Endothelial cell of umbilical vein (primary cell): Measurements from ENCODE around the gene MACROD2. TPM values are rescaled to one million over a fixed set of nuclear protein-coding genes. Genes with fewer than 3 reads are reported as not detected.

Experiments used
- BruUV-seq: library from RNA; stranded (reverse); fragments of 400-500 nt; replicated peaks from 2 replicates; lab custom pipeline; 2021; lab: Mats Ljungman, UMichigan
- CTCF ChIA-PET: fragments of 300-600, 350-600 bp; sonication (Branson Sonifier 250); formaldehyde crosslinking; loops from one replicate; lab custom pipeline; 2021; ENCODE audit warnings: antibody characterized with exemption, inconsistent platforms; lab: Charles Lee
- POLR2A ChIA-PET: fragments of 300-600, 350-600 bp; sonication (Branson Sonifier 250); formaldehyde crosslinking; loops from one replicate; lab custom pipeline; 2021; ENCODE audit warnings: antibody characterized with exemption, inconsistent platforms; lab: Charles Lee
- DNase-seq: peaks from one replicate; pipeline ENCODE4 v3.0.0-alpha.2; 2011; ENCODE audit warnings: low read depth, low spot score
- FAIRE-seq: peaks from 2 replicates; lab custom pipeline; 2011; peaks lifted over from hg19 to GRCh38; lab: Jason Lieb, UNC
- H2AFZ ChIP-seq: 2 replicates; pipeline ENCODE4 v1.6.0; 2012; ENCODE audit warnings: low read depth, low read length, control low read depth, inconsistent platforms
- H3K27ac ChIP-seq: 2 replicates; pipeline ENCODE4 v1.5.1; 2011; ENCODE audit warnings: low read depth, mild to moderate bottlenecking, control low read depth, low read length, moderate library complexity; ENCODE audit not compliant: insufficient read depth
- H3K27me3 ChIP-seq, 2 experiments: 2 replicates each; pipeline versions ENCODE4 v1.6.0 to v1.6.1; 2011; ENCODE audit warnings: low read length in 2 of 2, mixed read lengths in 1 of 2; ENCODE audit not compliant: control insufficient read depth in 2 of 2, insufficient read depth in 2 of 2
- H3K36me3 ChIP-seq, 2 experiments: 2 replicates in 1 of 2; 3 replicates in 1 of 2; pipeline ENCODE4 v1.5.1; 2011; ENCODE audit warnings: low read length in 2 of 2, mild to moderate bottlenecking in 1 of 2, moderate library complexity in 1 of 2; ENCODE audit not compliant: control insufficient read depth in 2 of 2, insufficient read depth in 2 of 2; ENCODE audit errors: extremely low read depth in 1 of 2
- H3K4me1 ChIP-seq: 3 replicates; pipeline ENCODE4 v1.5.1; 2011; ENCODE audit warnings: mild to moderate bottlenecking, low read length; ENCODE audit not compliant: control insufficient read depth, insufficient read depth; ENCODE audit errors: extremely low read depth
- H3K4me2 ChIP-seq: 2 replicates; pipeline ENCODE4 v1.6.1; 2011; ENCODE audit warnings: low read length, control low read depth, mixed read lengths; ENCODE audit not compliant: insufficient read depth
- H3K4me3 ChIP-seq, 3 experiments: fragments of 200-600 bp in 1 of 3; sonication (generic), shearing (Covaris generic) in 1 of 3; replicated peaks in 1 of 3; 2 replicates each; pipeline ENCODE4 v1.5.1; 2011 to 2016; ENCODE audit warnings: control low read depth in 3 of 3, low read length in 3 of 3, mild to moderate bottlenecking in 2 of 3, inconsistent platforms in 1 of 3, low read depth in 1 of 3, moderate library complexity in 1 of 3; ENCODE audit not compliant: insufficient read depth in 1 of 3
- H3K79me2 ChIP-seq: 2 replicates; pipeline ENCODE4 v1.6.0; 2012; ENCODE audit warnings: low read length, inconsistent platforms; ENCODE audit not compliant: control insufficient read depth, insufficient read depth
- H3K9ac ChIP-seq: replicated peaks from 2 replicates; pipeline ENCODE3; 2011; ENCODE audit warnings: low read length, control low read depth; ENCODE audit not compliant: insufficient read depth; ENCODE audit errors: extremely low read depth
- H3K9me1 ChIP-seq: replicated peaks from 3 replicates; pipeline ENCODE4 v1.6.0; 2011; ENCODE audit warnings: mild to moderate bottlenecking, low read length; ENCODE audit not compliant: control insufficient read depth, insufficient read depth; ENCODE audit errors: extremely low read depth
- H3K9me3 ChIP-seq: replicated peaks from 2 replicates; pipeline ENCODE4 v1.5.1; 2012; ENCODE audit warnings: low read length, inconsistent platforms; ENCODE audit not compliant: control insufficient read depth, insufficient read depth
- H4K20me1 ChIP-seq: replicated peaks from 2 replicates; pipeline ENCODE3; 2011; ENCODE audit warnings: mild to moderate bottlenecking, low read length; ENCODE audit not compliant: control insufficient read depth, insufficient read depth; ENCODE audit errors: extremely low read depth
- EZH2 ChIP-seq: IDR thresholded peaks from 2 replicates; pipeline ENCODE4 v1.6.1; 2012; ENCODE audit warnings: borderline replicate concordance, low read depth, mild to moderate bottlenecking, moderate library complexity, low read length, inconsistent platforms; ENCODE audit not compliant: severe bottlenecking
- FOS ChIP-seq: IDR thresholded peaks from 2 replicates; pipeline ENCODE4 v1.6.1; 2011; ENCODE audit warnings: mild to moderate bottlenecking, low read length, moderate library complexity, borderline replicate concordance; ENCODE audit not compliant: insufficient read depth
- GATA2 ChIP-seq: IDR thresholded peaks from 2 replicates; pipeline ENCODE4 v1.7.0; 2011; ENCODE audit warnings: low read depth, mild to moderate bottlenecking, moderate library complexity, mixed read lengths, low read length; ENCODE audit not compliant: insufficient read length, insufficient read depth
- JUN ChIP-seq: IDR thresholded peaks from 2 replicates; pipeline ENCODE4 v1.6.1; 2011; ENCODE audit warnings: borderline replicate concordance, low read depth; ENCODE audit not compliant: insufficient read length, insufficient read depth
- MYC ChIP-seq: IDR thresholded peaks from one replicate; pipeline ENCODE4 v1.6.1; 2011; ENCODE audit warnings: mild to moderate bottlenecking, low read depth, low read length
- POLR2A ChIP-seq: IDR thresholded peaks from 2 replicates; pipeline ENCODE4 v1.6.1; 2012; ENCODE audit warnings: low read depth, mild to moderate bottlenecking, control low read depth, low read length
- POLR2AphosphoS5 ChIP-seq: IDR thresholded peaks from 2 replicates; pipeline ENCODE4 v1.6.1; 2012; ENCODE audit warnings: low read depth, mild to moderate bottlenecking, control low read depth, low read length, moderate library complexity; ENCODE audit not compliant: insufficient read depth
- dilution Hi-C: fragments of 300-500 bp; cut with MboI; formaldehyde crosslinking; loops from one replicate; pipeline ENCODE4 v1.15.0; 2019; ENCODE audit warnings: low sequenced_read_pairs; ENCODE audit not compliant: extremely low pct_ligation_motif_present
- intact Hi-C: fragments of 100-400 bp; cut with micrococcal nuclease; formaldehyde crosslinking; loops from one replicate; pipeline ENCODE4 v1.10.0; 2022
- polyA plus RNA-seq, 4 experiments: library from polyadenylated mRNA; depleted of rRNA in 3 of 4; stranded (reverse) in 3 of 4; unstranded in 1 of 4; fragments of >200 nt; gene quantifications; 2 replicates each; pipeline versions ENCODE4 v1.2.1 to v1.2.3, GENCODE V29; 2011 to 2012; ENCODE audit warnings: missing spikeins in 1 of 4
- total RNA-seq: library from RNA; stranded (reverse); gene quantifications from 2 replicates; pipeline ENCODE4 v1.2.3, GENCODE V29; 2021
- TF ChIP-seq, protein P1 (sequence below): IDR thresholded peaks from 2 replicates; pipeline ENCODE4 v1.6.1; 2011; ENCODE audit not compliant: insufficient read depth, insufficient read length
- TF ChIP-seq, protein P2 (sequence below), 2 donors: IDR thresholded peaks; 1 replicate in 1 of 2; 2 replicates in 1 of 2; pipeline ENCODE4 v1.5.1; 2011; ENCODE audit warnings: low read length in 2 of 2, mild to moderate bottlenecking in 2 of 2, moderate library complexity in 2 of 2, control low read depth in 1 of 2, inconsistent platforms in 1 of 2, low read depth in 1 of 2; ENCODE audit not compliant: insufficient read depth in 1 of 2; ENCODE audit errors: extremely low read depth in 1 of 2

Gene MACROD2
- total and polyA plus RNA-seq, 2 donors (not counting 3 experiments of a cell fraction or from before 2014, with no cell fraction given) = 0.11 to 0.73 TPM

DNA sequence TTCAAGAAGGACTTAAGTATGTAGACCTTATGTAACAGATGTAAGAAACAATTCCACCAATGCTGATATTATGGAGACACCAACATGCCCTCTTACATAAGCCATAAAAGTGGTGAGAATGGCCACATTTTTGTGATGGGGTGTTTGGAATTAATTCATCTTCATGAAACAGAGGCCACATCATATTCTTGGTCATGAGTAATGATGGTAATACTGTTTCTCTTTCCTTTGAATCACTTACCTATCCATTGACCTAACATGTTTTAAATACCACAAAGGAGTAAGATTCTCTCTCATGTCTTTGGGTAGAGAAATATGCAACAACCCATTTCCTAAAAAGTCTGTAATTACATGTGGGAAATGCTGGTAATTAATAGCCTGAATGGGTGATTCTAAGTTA lies 887.5 kb downstream of the MACROD2 start:
- dilution Hi-C loops = no loop called here
- TF ChIP-seq, protein P1, sequence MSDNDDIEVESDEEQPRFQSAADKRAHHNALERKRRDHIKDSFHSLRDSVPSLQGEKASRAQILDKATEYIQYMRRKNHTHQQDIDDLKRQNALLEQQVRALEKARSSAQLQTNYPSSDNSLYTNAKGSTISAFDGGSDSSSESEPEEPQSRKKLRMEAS = no peak
- TF ChIP-seq JUN (no peak), EZH2 (no peak)
- no peaks in the 10 kb centered on the region for H3K9me3 ChIP-seq
- peaks cover 16% of the 10 kb centered on the region for H3K4me1 ChIP-seq
- H3K4me2 ChIP-seq = no peak overlapping the region
- CTCF ChIA-PET = no interaction called here
- H2AFZ ChIP-seq = no peak overlapping the region
- no peak overlapping the region for H3K4me3 ChIP-seq
- DNase-seq = no peak
- H4K20me1 ChIP-seq = no peaks in the 10 kb centered on the region
- no peak for FAIRE-seq
- H3K36me3 ChIP-seq = no peaks in the 10 kb centered on the region
- H3K27me3 ChIP-seq = no peaks in the 10 kb centered on the region
- H3K9me1 ChIP-seq = no peaks in the 10 kb centered on the region
- H3K27ac ChIP-seq = no peak overlapping the region
- no peaks in the 10 kb centered on the region for H3K79me2 ChIP-seq
- POLR2A ChIA-PET = no interaction called here
- BruUV-seq = no TSS peak
- intact Hi-C loops = no loop called here
- no peak overlapping the region for H3K9ac ChIP-seq

DNA sequence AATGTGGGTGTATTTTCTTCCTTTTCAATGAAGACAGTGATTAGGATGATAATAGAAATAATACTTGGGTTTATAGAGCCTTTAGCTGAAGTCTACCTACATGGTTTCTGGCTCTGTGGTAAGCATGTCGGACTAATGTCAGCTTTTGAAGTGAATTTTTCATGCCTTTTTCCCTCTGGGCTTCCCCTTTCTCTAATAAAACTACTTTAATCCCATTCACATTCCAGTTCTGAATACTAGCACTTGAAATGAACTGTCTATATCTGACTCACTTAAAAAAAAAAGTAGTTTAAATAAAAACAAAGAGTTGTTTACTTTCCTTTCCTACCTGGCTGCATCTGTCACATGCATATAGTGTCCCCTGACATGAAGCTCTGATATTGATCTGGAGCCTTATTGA lies 888.0 kb downstream of the MACROD2 start:
- H4K20me1 ChIP-seq = no peaks in the 10 kb centered on the region
- FAIRE-seq = no peak
- no peaks in the 10 kb centered on the region for H3K9me1 ChIP-seq
- H3K27me3 ChIP-seq = no peaks in the 10 kb centered on the region
- no peak overlapping the region for H3K4me3 ChIP-seq
- no TSS peak for BruUV-seq
- H3K9ac ChIP-seq = no peak overlapping the region
- no peak overlapping the region for H3K4me2 ChIP-seq
- H3K36me3 ChIP-seq = no peaks in the 10 kb centered on the region
- H3K79me2 ChIP-seq = no peaks in the 10 kb centered on the region
- ChIA-PET POLR2A (no interaction called here), CTCF (no interaction called here)
- no peak for DNase-seq
- intact Hi-C loops (no loop called here), dilution Hi-C loops (no loop called here)
- peaks cover 16% of the 10 kb centered on the region for H3K4me1 ChIP-seq
- no peaks in the 10 kb centered on the region for H3K9me3 ChIP-seq
- no peak overlapping the region for H2AFZ ChIP-seq
- TF ChIP-seq GATA2 (no peak), POLR2AphosphoS5 (no peak), POLR2A (no peak), MYC (no peak), FOS (no peak), JUN (no peak), EZH2 (no peak)
- TF ChIP-seq, protein P2, sequence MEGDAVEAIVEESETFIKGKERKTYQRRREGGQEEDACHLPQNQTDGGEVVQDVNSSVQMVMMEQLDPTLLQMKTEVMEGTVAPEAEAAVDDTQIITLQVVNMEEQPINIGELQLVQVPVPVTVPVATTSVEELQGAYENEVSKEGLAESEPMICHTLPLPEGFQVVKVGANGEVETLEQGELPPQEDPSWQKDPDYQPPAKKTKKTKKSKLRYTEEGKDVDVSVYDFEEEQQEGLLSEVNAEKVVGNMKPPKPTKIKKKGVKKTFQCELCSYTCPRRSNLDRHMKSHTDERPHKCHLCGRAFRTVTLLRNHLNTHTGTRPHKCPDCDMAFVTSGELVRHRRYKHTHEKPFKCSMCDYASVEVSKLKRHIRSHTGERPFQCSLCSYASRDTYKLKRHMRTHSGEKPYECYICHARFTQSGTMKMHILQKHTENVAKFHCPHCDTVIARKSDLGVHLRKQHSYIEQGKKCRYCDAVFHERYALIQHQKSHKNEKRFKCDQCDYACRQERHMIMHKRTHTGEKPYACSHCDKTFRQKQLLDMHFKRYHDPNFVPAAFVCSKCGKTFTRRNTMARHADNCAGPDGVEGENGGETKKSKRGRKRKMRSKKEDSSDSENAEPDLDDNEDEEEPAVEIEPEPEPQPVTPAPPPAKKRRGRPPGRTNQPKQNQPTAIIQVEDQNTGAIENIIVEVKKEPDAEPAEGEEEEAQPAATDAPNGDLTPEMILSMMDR (IDR thresholded peaks at IDR 0.05; ENCODE audit: extremely low read depth in 1 of 2, insufficient read depth in 1 of 2, low read depth in 1 of 2, low read length in 2 of 2) = no peak
- TF ChIP-seq, protein P1 = no peak
- H3K27ac ChIP-seq = no peak overlapping the region
